Right renal pelvis (tissue), 4 donors: Measurements from ENCODE around the gene HPS4. TPM values are rescaled to one million over a fixed set of nuclear protein-coding genes. Genes with fewer than 3 reads are reported as not detected.
A peak's percentile ranks its signal among the peaks of the same experiment; 100 is the strongest.

ENCODE experiments used
- DNase-seq, 4 donors: peaks; one replicate each; pipeline ENCODE4 v3.0.0-alpha.2; 2013; ENCODE audit warnings: low read depth in 4 of 4, low spot score in 3 of 4, missing footprints in 1 of 4
- polyA plus RNA-seq, 4 donors: library from polyadenylated mRNA; unstranded; fragments of 120-200 nt; gene quantifications; one replicate each; pipeline ENCODE4 v1.2.1, GENCODE V29; 2013; ENCODE audit not compliant: insufficient read length in 4 of 4

The HPS4 gene
- polyA plus RNA-seq, 4 donors, result 28.8 to 38.0 (median 33.3) TPM

GRCh38 chr22:26474682-26475081, 8.9 kb downstream of the HPS4 start:
- no peak for DNase-seq

GRCh38 chr22:26471522-26471921, 12.1 kb downstream of the HPS4 start:
- no peak for DNase-seq

GRCh38 chr22:26470807-26471206, 12.8 kb downstream of the HPS4 start:
- no peak for DNase-seq

DNA sequence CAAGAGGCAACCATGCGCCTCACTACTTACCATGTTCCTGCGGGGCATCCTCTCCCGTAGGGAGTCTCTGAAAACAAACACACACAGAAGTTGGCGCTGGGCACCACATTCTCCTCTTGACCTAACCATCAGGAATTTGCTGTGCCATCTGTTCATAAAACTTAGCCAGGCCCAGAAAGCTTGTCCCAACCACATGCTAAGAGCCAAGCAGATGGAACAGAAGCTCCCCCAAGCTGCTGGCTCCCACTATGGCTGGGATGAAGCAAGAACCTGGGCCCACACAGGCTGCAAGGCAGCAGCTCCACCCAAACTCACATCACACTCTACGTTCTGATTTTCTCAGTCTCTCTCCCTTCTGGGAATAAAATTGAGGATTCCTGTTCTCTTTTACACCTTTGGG, 17.4 kb downstream of the HPS4 start:
- DNase-seq, result no peak

- no peak for DNase-seq
Measured at GRCh38 chr22:26464312-26464711, 19.3 kb downstream of the HPS4 start.

DNA sequence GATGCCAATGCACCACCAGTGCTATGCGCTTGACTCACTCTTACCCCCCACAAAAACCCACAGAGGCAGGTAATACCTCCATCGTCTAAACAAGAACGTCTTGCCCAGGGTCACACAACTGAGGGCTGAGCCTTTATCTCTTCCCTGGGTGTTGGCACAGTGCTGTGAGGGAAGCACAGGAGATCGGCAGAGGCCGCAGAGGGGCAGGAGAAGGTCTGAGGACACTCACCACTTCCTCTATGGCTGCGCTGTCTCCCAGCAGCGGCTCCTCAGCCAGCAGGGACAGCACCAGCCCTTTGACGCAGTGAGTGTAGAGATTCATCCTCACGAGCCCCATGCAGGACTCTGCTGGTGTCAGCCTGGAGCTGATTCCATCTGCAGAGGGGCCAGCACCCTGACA, 19.9 kb downstream of the HPS4 start:
- DNase-seq, result no peak

DNA sequence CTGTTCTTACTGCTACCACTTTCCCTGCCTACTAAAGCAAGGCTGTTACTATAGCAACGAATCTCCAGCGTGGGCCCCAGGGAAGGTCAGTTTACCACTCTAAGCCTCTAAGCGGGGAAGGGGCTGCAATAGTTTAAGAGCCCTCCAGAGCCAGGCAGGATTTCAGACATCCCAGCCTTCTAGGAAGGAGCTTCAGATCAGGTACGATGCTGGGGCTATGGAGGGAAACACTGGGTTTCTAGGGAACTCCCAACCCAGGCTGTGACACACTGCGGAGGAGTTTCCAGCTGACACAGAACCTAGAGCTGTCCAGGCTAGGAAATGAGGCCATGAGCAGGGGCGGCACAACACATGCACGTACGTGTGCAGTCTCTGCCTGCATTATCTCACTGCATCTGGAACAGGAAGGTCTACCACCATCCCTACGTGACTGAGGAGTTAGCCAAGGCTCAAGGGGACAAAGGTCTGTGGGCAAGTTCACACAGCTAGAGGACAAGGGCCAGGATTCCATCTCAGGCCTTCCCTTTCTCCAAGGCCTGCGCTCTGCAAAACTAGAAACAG, 20.4 kb downstream of the HPS4 start:
- peak in 1 of 4 donors; percentile 42 for DNase-seq

DNA sequence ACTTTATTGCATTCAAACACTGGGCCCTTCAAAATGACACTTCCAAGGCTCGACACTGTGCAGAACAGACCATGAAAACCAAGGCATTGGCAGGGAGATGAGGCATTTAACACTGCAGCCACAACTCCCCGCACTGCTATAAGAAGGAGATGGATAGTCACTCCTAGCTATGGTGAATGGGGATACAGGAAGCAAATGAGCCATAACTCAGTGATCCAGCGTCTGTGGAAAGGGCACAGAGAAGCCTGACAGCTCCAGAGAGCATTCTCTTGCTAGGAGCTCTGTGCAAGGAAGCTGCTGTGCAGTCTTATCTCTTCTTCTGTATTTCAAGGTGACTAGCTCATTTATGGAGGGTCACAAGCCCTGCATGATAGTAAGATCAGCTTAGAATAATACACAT, 20.9 kb downstream of the HPS4 start:
- DNase-seq, result no peak

GRCh38 chr22:26462051-26462450, 21.5 kb downstream of the HPS4 start:
- DNase-seq, result no peak

DNA sequence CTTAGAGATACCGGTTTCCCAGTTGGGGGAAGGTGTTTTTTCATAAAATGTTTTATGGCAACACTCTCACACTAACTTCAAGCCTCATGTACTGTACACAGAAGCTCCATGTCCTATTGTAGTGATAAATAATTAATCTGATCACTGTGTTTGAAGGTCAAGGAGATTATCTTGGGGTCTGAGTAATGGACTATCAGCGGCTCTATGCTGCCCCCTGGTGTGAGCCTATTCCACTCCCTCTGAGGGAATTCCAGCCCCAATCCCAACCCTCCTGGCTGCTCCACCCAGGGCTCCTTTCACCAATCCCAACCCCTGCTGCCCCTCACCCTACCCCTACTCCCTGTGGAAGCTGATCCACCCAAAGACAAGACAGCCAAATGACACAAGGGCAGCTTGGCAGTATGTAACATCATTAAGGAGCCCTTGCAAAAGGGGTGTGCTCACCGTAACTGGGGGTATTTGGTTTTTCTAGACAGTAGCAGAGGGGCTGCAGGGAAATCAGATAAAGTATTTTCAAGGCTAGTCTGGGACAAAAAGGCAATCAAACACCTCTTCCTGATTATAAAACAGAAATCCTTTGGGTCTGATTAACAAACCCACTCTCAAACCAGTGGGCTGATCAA, 22.3 kb downstream of the HPS4 start:
- DNase-seq, result peak in 1 of 4 donors; percentile 38

DNA sequence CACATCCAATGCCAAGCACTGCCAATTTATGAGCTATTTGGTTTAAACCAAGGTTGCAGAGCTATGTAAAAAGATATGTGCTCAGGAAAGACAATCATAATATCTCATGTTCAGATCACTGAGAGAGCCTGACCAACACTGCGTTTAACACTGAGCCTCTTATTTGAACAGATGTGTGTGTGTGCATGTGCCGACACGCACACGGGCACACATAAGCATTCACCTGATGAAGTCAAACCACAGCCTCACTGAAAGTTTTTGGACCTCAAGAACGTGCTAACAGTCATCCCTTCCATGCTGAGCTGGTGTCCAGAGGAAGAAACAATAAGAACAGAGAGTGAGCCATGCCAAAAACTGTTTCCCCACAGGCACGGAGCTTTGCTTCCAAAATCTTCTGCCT, 23.4 kb downstream of the HPS4 start:
- no peak for DNase-seq

DNA sequence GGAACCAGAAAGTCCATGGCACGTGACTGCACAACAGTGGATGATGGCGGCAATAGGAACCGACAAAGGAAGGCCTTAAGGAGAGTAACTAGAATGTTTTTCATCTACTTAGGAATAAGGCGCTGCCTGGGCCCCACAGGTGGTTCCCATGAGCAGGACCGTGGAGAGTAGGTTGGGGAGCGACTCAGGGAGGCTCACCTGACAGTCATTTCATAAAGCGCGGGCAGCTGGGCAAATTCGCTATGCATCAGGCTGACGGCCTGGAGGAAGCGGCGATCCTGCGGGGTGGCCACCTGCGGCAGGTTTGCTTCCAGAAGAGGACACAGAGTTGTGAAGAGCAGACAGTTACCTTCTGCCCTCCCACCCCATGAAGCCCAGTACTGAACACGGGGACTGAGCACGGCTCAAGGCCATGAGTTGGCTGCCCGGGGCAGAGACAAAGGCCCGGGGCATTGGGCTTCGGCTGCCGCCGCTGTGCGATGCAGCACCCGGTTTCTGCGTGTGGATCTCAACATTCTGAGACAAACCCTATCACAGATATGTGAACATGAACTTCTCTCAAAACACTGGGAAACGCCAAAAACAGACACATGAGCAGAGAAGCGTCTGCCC, 25.8 kb downstream of the HPS4 start:
- DNase-seq, result no peak

DNA sequence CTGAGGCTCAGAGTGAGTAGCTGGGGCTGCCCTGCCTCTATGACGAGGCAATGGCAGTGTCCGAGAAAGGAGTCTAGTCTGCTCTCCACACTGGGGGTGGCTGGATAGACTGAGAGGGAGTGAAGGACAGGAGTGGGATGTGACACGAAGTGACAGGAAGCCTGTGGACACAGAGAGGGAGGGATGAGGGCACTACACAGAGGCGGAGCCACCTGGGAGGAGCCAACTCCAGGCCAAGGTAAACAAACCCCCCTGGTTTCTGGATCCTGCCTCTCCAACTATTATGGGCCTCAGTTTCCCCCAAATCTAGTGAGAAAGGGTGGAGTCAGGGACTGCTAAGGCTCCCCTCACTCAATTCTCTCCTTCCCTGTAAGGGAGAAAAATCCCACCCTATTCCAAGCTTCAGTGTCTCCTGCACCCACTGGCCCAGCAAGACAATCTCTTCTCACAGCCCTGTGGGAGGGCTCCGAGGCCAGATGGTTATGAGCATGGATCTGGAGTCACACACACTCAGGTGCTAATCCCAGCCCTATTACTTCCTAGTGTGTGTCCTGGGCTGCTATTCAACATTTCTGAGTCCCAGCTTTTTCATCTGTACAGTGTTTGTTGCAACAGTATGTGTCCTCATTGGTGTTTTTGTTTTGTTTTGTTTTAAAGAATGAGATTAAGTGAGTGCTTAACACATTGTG, 29.6 kb downstream of the HPS4 start:
- DNase-seq, result no peak

DNA sequence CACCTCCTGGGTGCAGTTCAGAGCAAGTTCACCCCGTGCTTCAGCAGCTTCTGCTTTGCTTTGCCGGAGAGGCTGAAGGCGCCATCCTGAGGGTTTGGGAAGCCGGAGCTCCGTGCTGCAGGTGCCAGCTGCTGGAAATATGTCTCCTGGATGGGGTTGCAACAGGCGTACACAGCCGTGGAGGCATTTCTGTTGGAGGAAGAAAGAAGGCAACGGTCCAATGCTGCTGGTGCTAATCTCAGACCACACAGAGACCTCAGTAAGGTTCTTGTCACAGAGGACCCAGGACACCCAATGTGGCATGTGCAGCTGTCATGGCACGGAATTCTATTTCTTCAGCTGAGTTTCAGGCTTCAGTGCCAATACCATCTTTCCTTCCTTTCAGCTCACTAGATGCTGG, 30.4 kb downstream of the HPS4 start:
- DNase-seq, result no peak

GRCh38 chr22:26452236-26453016, 31.2 kb downstream of the HPS4 start:
- no peak for DNase-seq

- no peak for DNase-seq
Measured at GRCh38 chr22:26450453-26451185, 33.0 kb downstream of the HPS4 start.

- DNase-seq, result no peak
Measured at GRCh38 chr22:26448941-26449340, 34.6 kb downstream of the HPS4 start.

DNA sequence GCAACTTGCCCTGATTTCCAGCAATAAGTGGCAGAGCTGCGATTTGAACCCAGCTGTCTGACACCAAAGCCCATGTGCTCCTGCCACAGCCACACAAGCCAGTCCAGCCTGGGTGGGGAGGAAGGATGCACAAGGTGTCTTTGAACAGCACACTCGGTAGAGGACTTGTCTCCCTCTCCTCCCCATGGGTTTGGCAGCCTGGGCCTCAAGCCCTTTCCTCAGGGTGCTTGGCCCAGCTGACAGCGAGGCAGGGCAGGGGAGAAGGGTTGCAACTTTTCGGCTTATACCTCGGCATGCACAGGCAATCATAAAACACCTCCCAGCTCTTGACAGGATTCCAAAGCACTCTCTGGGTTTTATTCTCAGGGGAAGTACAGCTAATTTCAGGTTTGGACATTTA, 35.2 kb downstream of the HPS4 start:
- no peak for DNase-seq

DNA sequence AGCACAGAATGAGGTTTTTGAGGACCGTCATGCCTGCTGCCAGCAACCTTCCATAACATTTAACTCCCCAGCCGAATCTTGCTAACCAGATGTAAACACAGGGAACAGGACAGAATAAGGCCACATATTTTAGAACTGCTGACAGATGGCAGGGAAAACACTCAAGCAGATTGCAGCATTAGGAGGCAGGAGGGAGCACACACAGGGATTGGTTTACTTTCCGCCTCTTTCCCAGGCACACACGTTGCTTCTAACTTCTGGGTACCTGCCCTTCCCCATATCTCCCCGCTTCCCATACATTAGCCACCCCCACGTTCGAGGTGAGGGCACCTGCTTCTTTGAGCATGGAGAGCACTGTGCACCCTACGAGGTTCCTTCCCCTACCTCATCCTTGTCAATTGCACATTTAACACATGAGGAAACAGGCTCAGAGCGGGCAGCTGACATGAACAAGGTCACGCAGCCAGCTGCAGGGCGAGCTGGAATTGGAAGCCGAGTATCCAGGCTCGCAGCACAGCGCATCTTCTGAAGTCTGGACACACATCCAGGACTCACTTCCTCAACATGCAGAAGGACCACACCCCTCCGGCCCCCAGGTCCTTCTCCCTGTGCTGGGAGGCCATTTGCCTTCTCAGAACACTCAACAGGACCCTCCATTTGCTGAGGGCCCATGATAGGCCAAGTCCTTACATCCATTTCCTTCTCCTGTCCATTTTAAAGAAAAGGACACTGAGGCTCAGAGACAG, 35.8 kb downstream of the HPS4 start:
- no peak for DNase-seq
